ENCODE measurements around the gene PRR7.

PRR7 gene

GRCh38 chr5:177446200-177447065, at the start of gene PRR7:
Gene PRR7, plus strand, starts transcription at chr5:177446814. Its CDS starts 8,254 bp downstream, at chr5:177455068.
- Histone ChIP-seq H3K4me2 (ENCODE audit: low read length) (peak within 1 kb of the TSS; percentile 75), H3F3A (ENCODE audit: insufficient read depth, low read length) (no peaks in the 10 kb centered on the region), H3K27me3 (ENCODE audit: insufficient read depth, low read length) (no peaks in the 10 kb centered on the region), H3K36me3 (ENCODE audit: insufficient read depth, low read length) (peaks cover 12% of the 10 kb centered on the region; the same call in 1 of the 2 replicates), H3K9me3 (ENCODE audit: low read length) (no peaks in the 10 kb centered on the region), H2AFZ (ENCODE audit: low read length) (no peak within 1 kb of the TSS), H3K4me1 (ENCODE audit: insufficient read depth, low read length, severe bottlenecking) (peaks cover 30% of the 10 kb centered on the region), H3K27ac (ENCODE audit: low read depth, low read length, poor library complexity, severe bottlenecking) (peak within 1 kb of the TSS; percentile 69), H3K9me2 (ENCODE audit: low read depth, low read length) (no peaks in the 10 kb centered on the region), H3K9ac (ENCODE audit: low read length) (peak within 1 kb of the TSS; percentile 71), H3K79me2 (ENCODE audit: insufficient read depth, low read length) (no peaks in the 10 kb centered on the region), H3K4me3 (ENCODE audit: low read depth, low read length, poor library complexity, severe bottlenecking) (peak within 1 kb of the TSS; percentile 62), H4K20me1 (ENCODE audit: insufficient read depth, low read length) (no peaks in the 10 kb centered on the region)
- TF ChIP-seq CTCF (IDR thresholded peaks at IDR 0.05; ENCODE audit: low read length) (no peak), EZH2 (IDR thresholded peaks at IDR 0.05; ENCODE audit: borderline replicate concordance, low read length) (no peak)

- no peaks in the 10 kb centered on the region for H3K9me2 ChIP-seq (ENCODE audit: low read depth, low read length)
- no peaks in the 10 kb centered on the region for H4K20me1 ChIP-seq (ENCODE audit: insufficient read depth, low read length)
- H3K9me3 ChIP-seq (ENCODE audit: low read length): no peaks in the 10 kb centered on the region
- H3K27ac ChIP-seq (ENCODE audit: low read depth, low read length, poor library complexity, severe bottlenecking): no peak overlapping the region
- H3K9ac ChIP-seq (ENCODE audit: low read length): no peak overlapping the region
- no peaks in the 10 kb centered on the region for H3K36me3 ChIP-seq (ENCODE audit: insufficient read depth, low read length)
- no peak overlapping the region for H3K4me3 ChIP-seq (ENCODE audit: low read depth, low read length, poor library complexity, severe bottlenecking)
- H3K79me2 ChIP-seq (ENCODE audit: insufficient read depth, low read length): no peaks in the 10 kb centered on the region
- H2AFZ ChIP-seq (ENCODE audit: low read length): no peak overlapping the region
- H3F3A ChIP-seq (ENCODE audit: insufficient read depth, low read length): no peaks in the 10 kb centered on the region
- no peak overlapping the region for H3K4me2 ChIP-seq (ENCODE audit: low read length)
- H3K27me3 ChIP-seq (ENCODE audit: insufficient read depth, low read length): peaks cover 10% of the 10 kb centered on the region
- TF ChIP-seq CTCF (IDR thresholded peaks at IDR 0.05; ENCODE audit: low read length) (no peak), EZH2 (IDR thresholded peaks at IDR 0.05; ENCODE audit: borderline replicate concordance, low read length) (no peak)
- peaks cover 8% of the 10 kb centered on the region for H3K4me1 ChIP-seq (ENCODE audit: insufficient read depth, low read length, severe bottlenecking)
Observed at GRCh38 chr5:177397875-177398390, 48.7 kb upstream of the PRR7 start.

GRCh38 chr5:177399997-177400868, 46.4 kb upstream of the PRR7 start, which contains the start of gene PFN3:
Gene PFN3, minus strand, starts transcription at chr5:177400661. Its CDS starts 85 bp downstream, at chr5:177400576.
- no peaks in the 10 kb centered on the region for H3K9me3 ChIP-seq (ENCODE audit: low read length)
- no peak within 1 kb of the TSS for H2AFZ ChIP-seq (ENCODE audit: low read length)
- H3F3A ChIP-seq (ENCODE audit: insufficient read depth, low read length): no peaks in the 10 kb centered on the region
- H3K4me2 ChIP-seq (ENCODE audit: low read length): no peak within 1 kb of the TSS
- peaks cover 27% of the 10 kb centered on the region for H3K4me1 ChIP-seq (ENCODE audit: insufficient read depth, low read length, severe bottlenecking)
- no peaks in the 10 kb centered on the region for H3K9me2 ChIP-seq (ENCODE audit: low read depth, low read length)
- no peak within 1 kb of the TSS for H3K27ac ChIP-seq (ENCODE audit: low read depth, low read length, poor library complexity, severe bottlenecking)
- TF ChIP-seq EZH2 (IDR thresholded peaks at IDR 0.05; ENCODE audit: borderline replicate concordance, low read length): no peak
- no peak for TF ChIP-seq CTCF (IDR thresholded peaks at IDR 0.05; ENCODE audit: low read length)
- H3K79me2 ChIP-seq (ENCODE audit: insufficient read depth, low read length): no peaks in the 10 kb centered on the region
- no peak within 1 kb of the TSS for H3K4me3 ChIP-seq (ENCODE audit: low read depth, low read length, poor library complexity, severe bottlenecking)
- peaks cover 6% of the 10 kb centered on the region; the same call in 1 of the 2 replicates for H3K27me3 ChIP-seq (ENCODE audit: insufficient read depth, low read length)
- no peaks in the 10 kb centered on the region for H3K36me3 ChIP-seq (ENCODE audit: insufficient read depth, low read length)
- H4K20me1 ChIP-seq (ENCODE audit: insufficient read depth, low read length): no peaks in the 10 kb centered on the region
- no peak within 1 kb of the TSS for H3K9ac ChIP-seq (ENCODE audit: low read length)
